Type B pancreatic cell (in vitro differentiated cells): ENCODE data around the gene CHCHD6. TPM values are rescaled to one million over a fixed set of nuclear protein-coding genes. Genes with fewer than 3 reads are reported as not detected.

ENCODE experiments used
- DNase-seq: peaks from one replicate; pipeline ENCODE4 v3.0.0; 2021; ENCODE audit warnings: mixed read lengths; ENCODE audit not compliant: unreplicated experiment; ENCODE audit errors: extremely low spot score
- H3K27ac Mint-ChIP-seq: 2 replicates; pipeline ENCODE4 v1.8.0; 2021; ENCODE audit warnings: mild to moderate bottlenecking, mixed read lengths
- H3K27me3 Mint-ChIP-seq: 2 replicates; pipeline ENCODE4 v1.8.0; 2021; ENCODE audit warnings: mixed read lengths
- H3K36me3 Mint-ChIP-seq: 2 replicates; pipeline ENCODE4 v1.8.0; 2021; ENCODE audit warnings: mixed read lengths
- H3K4me1 Mint-ChIP-seq: one replicate; pipeline ENCODE4 v1.8.0; 2021; ENCODE audit warnings: mixed read lengths; ENCODE audit not compliant: unreplicated experiment
- H3K4me3 Mint-ChIP-seq: 2 replicates; pipeline ENCODE4 v1.8.0; 2021; ENCODE audit warnings: mild to moderate bottlenecking, mixed read lengths
- H3K9me3 Mint-ChIP-seq: 2 replicates; pipeline ENCODE4 v1.8.0; 2021; ENCODE audit warnings: mixed read lengths
- total RNA-seq: library from RNA; stranded (reverse); gene quantifications from 2 replicates; pipeline ENCODE4 v1.2.1, GENCODE V29; 2021; ENCODE audit warnings: low replicate concordance
- TF ChIP-seq, protein P1 (sequence below): fragments of 200-600 bp; sonication (generic); conservative IDR thresholded peaks from 2 replicates; pipeline ENCODE4 v1.5.0; 2021; ENCODE audit warnings: antibody characterized with exemption, mild to moderate bottlenecking

The CHCHD6 gene
- total RNA-seq, 1 donor from 2014 or later = 17.5 TPM

GRCh38 chr3:126680667-126681055 lies 23.4 kb upstream of the CHCHD6 start:
- Mint-ChIP-seq H3K4me3 (no peak overlapping the region), H3K9me3 (no peaks in the 10 kb centered on the region), H3K4me1 (peaks cover 24% of the 10 kb centered on the region), H3K27ac (no peak overlapping the region), H3K36me3 (no peaks in the 10 kb centered on the region), H3K27me3 (peaks cover 46% of the 10 kb centered on the region)
- DNase-seq = no peak
- TF ChIP-seq, protein P1, sequence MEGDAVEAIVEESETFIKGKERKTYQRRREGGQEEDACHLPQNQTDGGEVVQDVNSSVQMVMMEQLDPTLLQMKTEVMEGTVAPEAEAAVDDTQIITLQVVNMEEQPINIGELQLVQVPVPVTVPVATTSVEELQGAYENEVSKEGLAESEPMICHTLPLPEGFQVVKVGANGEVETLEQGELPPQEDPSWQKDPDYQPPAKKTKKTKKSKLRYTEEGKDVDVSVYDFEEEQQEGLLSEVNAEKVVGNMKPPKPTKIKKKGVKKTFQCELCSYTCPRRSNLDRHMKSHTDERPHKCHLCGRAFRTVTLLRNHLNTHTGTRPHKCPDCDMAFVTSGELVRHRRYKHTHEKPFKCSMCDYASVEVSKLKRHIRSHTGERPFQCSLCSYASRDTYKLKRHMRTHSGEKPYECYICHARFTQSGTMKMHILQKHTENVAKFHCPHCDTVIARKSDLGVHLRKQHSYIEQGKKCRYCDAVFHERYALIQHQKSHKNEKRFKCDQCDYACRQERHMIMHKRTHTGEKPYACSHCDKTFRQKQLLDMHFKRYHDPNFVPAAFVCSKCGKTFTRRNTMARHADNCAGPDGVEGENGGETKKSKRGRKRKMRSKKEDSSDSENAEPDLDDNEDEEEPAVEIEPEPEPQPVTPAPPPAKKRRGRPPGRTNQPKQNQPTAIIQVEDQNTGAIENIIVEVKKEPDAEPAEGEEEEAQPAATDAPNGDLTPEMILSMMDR = no peak

- DNase-seq = no peak
- Mint-ChIP-seq H3K9me3 (no peaks in the 10 kb centered on the region), H3K27me3 (peaks cover 36% of the 10 kb centered on the region), H3K27ac (no peak overlapping the region), H3K36me3 (no peaks in the 10 kb centered on the region), H3K4me3 (no peak overlapping the region), H3K4me1 (peaks cover 24% of the 10 kb centered on the region)
- TF ChIP-seq, protein P1 = no peak
These were observed 22.0 kb upstream of the CHCHD6 start for GRCh38 chr3:126682009-126682408.

DNA sequence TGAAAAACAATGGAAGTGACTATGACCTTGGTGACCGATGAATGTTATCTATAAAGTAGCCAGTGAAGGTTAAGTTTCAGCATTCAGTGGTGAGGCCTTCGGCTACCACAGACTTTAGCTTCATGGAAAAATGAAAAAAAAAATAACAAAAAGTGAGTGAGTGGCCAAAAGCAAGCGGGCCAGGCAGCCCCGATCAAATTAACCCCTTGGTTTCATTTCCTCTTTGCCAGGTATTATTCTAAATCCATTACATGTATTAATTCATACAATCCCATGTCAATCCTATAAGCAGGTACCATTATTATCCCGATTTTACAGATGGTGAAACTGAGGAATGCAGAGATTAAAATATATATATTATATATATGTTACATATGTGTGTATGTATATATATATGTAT lies 21.0 kb upstream of the CHCHD6 start:
- Mint-ChIP-seq H3K36me3 (no peaks in the 10 kb centered on the region), H3K27ac (no peak overlapping the region), H3K27me3 (peaks cover 28% of the 10 kb centered on the region), H3K4me1 (peaks cover 24% of the 10 kb centered on the region), H3K4me3 (no peak overlapping the region), H3K9me3 (no peaks in the 10 kb centered on the region)
- DNase-seq = no peak
- TF ChIP-seq, protein P1 = no peak

- Mint-ChIP-seq H3K9me3 (no peaks in the 10 kb centered on the region), H3K4me3 (no peak overlapping the region), H3K27me3 (peaks cover 23% of the 10 kb centered on the region), H3K36me3 (no peaks in the 10 kb centered on the region), H3K4me1 (peaks cover 21% of the 10 kb centered on the region), H3K27ac (no peak overlapping the region)
- TF ChIP-seq, protein P1 = no peak
- no peak for DNase-seq
These were observed 19.8 kb upstream of the CHCHD6 start for GRCh38 chr3:126684218-126684751.

DNA sequence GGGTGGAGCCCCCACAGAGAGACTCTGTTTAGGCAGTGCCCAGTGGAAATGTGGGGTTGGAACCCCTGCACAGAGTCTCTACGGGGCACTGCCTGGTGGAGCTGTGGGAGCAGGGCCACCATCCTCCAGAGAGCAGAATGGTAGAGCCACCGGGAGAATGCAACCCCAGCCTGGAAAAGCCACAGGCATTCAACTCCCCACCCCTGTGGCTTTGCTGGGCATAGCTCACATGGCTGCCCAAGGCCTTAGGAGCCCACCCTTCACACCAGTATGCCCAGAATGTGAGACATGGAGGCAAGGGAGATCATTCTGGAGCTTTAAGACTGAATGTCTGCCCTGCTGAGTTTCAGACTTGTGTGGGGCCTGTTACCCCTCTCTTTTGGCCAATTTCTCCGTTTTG lies 19.0 kb upstream of the CHCHD6 start:
- Mint-ChIP-seq H3K4me3 (no peak overlapping the region), H3K27me3 (peaks cover 18% of the 10 kb centered on the region)
- DNase-seq = no peak

More for the DNA sequence above, 19.0 kb upstream of the CHCHD6 start:
- H3K9me3 Mint-ChIP-seq = no peaks in the 10 kb centered on the region
- TF ChIP-seq, protein P1 = no peak
- no peak overlapping the region for H3K27ac Mint-ChIP-seq
- H3K36me3 Mint-ChIP-seq = no peaks in the 10 kb centered on the region
- H3K4me1 Mint-ChIP-seq = peaks cover 16% of the 10 kb centered on the region
